Liver (tissue), 9 donors: ENCODE results near the gene UBE3C. TPM values are rescaled to one million over a fixed set of nuclear protein-coding genes. Genes with fewer than 3 reads are reported as not detected.

Source experiments
- DNase-seq: peaks from one replicate; pipeline ENCODE4 v3.0.0-alpha.2; 2017; ENCODE audit warnings: low spot score
- H3K27ac ChIP-seq, 2 donors: one replicate each; pipeline ENCODE4 v1.7.0; 2013; ENCODE audit warnings: inconsistent platforms in 2 of 2, low read length in 2 of 2, control low read depth in 1 of 2, low read depth in 1 of 2, mild to moderate bottlenecking in 1 of 2
- H3K27me3 ChIP-seq, 4 donors: one replicate each; pipeline versions ENCODE4 v1.6.1 to v1.7.0; 2013; ENCODE audit warnings: low read length in 3 of 4, inconsistent platforms in 1 of 4, mild to moderate bottlenecking in 1 of 4, moderate library complexity in 1 of 4; ENCODE audit not compliant: control insufficient read depth in 4 of 4, insufficient read depth in 4 of 4
- H3K36me3 ChIP-seq, 4 donors: one replicate each; pipeline versions ENCODE4 v1.6.1 to v1.7.0; 2013; ENCODE audit warnings: low read length in 3 of 4, mild to moderate bottlenecking in 3 of 4, low read depth in 1 of 4, moderate library complexity in 1 of 4; ENCODE audit not compliant: control insufficient read depth in 4 of 4, insufficient read depth in 3 of 4
- H3K4me1 ChIP-seq, 4 donors: one replicate each; pipeline versions ENCODE4 v1.6.1 to v1.7.0; 2013; ENCODE audit warnings: low read length in 3 of 4, mild to moderate bottlenecking in 3 of 4, moderate library complexity in 1 of 4; ENCODE audit not compliant: control insufficient read depth in 4 of 4, insufficient read depth in 4 of 4
- H3K4me3 ChIP-seq, 3 donors: one replicate each; pipeline versions ENCODE4 v1.6.1 to v1.7.0; 2013; ENCODE audit warnings: low read length in 3 of 3, control low read depth in 1 of 3, low read depth in 1 of 3, mild to moderate bottlenecking in 1 of 3
- H3K9ac ChIP-seq, 2 donors: one replicate each; pipeline ENCODE4 v1.7.0; 2013; ENCODE audit warnings: low read length in 2 of 2, mild to moderate bottlenecking in 2 of 2, moderate library complexity in 2 of 2, control low read depth in 1 of 2, low read depth in 1 of 2
- H3K9me3 ChIP-seq, 4 donors: one replicate each; pipeline versions ENCODE4 v1.6.1 to v1.7.0; 2013; ENCODE audit warnings: low read length in 3 of 4; ENCODE audit not compliant: control insufficient read depth in 4 of 4
- ATF3 ChIP-seq: IDR thresholded peaks from 2 replicates; pipeline ENCODE4 v1.6.1; 2016; ENCODE audit warnings: antibody characterized with exemption
- CTCF ChIP-seq: fragments of 150-350 bp; IDR thresholded peaks from 2 replicates; pipeline ENCODE4 v1.5.1; 2017; ENCODE audit warnings: improper control_type of control experiment, low read depth, low read length; ENCODE audit not compliant: missing input control
- EGR1 ChIP-seq, 2 donors: IDR thresholded peaks; 2 replicates each; pipeline ENCODE4 v1.6.1; 2016 to 2018; ENCODE audit warnings: antibody characterized with exemption in 2 of 2, low read depth in 2 of 2
- FOXA1 ChIP-seq: IDR thresholded peaks from 2 replicates; pipeline ENCODE4 v1.6.1; 2016; ENCODE audit warnings: antibody characterized with exemption
- FOXA2 ChIP-seq: IDR thresholded peaks from 2 replicates; pipeline ENCODE4 v1.6.1; 2016; ENCODE audit warnings: antibody characterized with exemption
- GABPA ChIP-seq, 2 donors: IDR thresholded peaks in 1 of 2; conservative IDR thresholded peaks in 1 of 2; 2 replicates each; pipeline ENCODE4 v1.6.1; 2016; ENCODE audit warnings: antibody characterized with exemption in 2 of 2, mild to moderate bottlenecking in 1 of 2, moderate library complexity in 1 of 2
- HNF4A ChIP-seq, 2 donors: conservative IDR thresholded peaks; 2 replicates each; pipeline ENCODE4 v1.6.1; 2016; ENCODE audit warnings: antibody characterized with exemption in 2 of 2, mild to moderate bottlenecking in 2 of 2
- HNF4G ChIP-seq: IDR thresholded peaks from 2 replicates; pipeline ENCODE4 v1.6.1; 2016; ENCODE audit warnings: antibody characterized with exemption
- JUND ChIP-seq, 2 donors: IDR thresholded peaks; 2 replicates each; pipeline ENCODE4 v1.6.1; 2016; ENCODE audit warnings: antibody characterized with exemption in 2 of 2
- MAX ChIP-seq: IDR thresholded peaks from 2 replicates; pipeline ENCODE4 v1.6.1; 2016; ENCODE audit warnings: antibody characterized with exemption
- NR2F2 ChIP-seq: IDR thresholded peaks from 2 replicates; pipeline ENCODE4 v1.6.1; 2016; ENCODE audit warnings: antibody characterized with exemption
- RAD21 ChIP-seq, 2 donors: IDR thresholded peaks; 2 replicates each; pipeline ENCODE4 v1.6.1; 2016; ENCODE audit warnings: antibody characterized with exemption in 2 of 2, mild to moderate bottlenecking in 2 of 2
- REST ChIP-seq: IDR thresholded peaks from 2 replicates; pipeline ENCODE4 v1.6.1; 2016; ENCODE audit warnings: antibody characterized with exemption, mild to moderate bottlenecking
- RXRA ChIP-seq, 2 donors: IDR thresholded peaks; 2 replicates each; pipeline ENCODE4 v1.6.1; 2017 to 2018; ENCODE audit warnings: antibody characterized with exemption in 2 of 2, mild to moderate bottlenecking in 1 of 2
- SP1 ChIP-seq: IDR thresholded peaks from 2 replicates; pipeline ENCODE4 v1.6.1; 2018; ENCODE audit warnings: antibody characterized with exemption, mild to moderate bottlenecking
- TAF1 ChIP-seq: conservative IDR thresholded peaks from 2 replicates; pipeline ENCODE4 v1.6.1; 2016; ENCODE audit warnings: antibody characterized with exemption, mild to moderate bottlenecking
- YY1 ChIP-seq: IDR thresholded peaks from 2 replicates; pipeline ENCODE4 v1.6.1; 2016; ENCODE audit warnings: antibody characterized with exemption, mild to moderate bottlenecking
- WGBS: extraction: QIAGEN DNeasy Blood & Tissue Kit; methylation state at CpG from one replicate; pipeline ENCODE4 v1.1.7; 2013; 5-methylcytosine and 5-hydroxymethylcytosine counted together
- polyA plus RNA-seq, 2 donors: library from polyadenylated mRNA; stranded (reverse) in 1 of 2; unstranded in 1 of 2; fragments of 200-250 nt in 1 of 2; fragments of >200 nt in 1 of 2; fragmentation: Nextera tagmentation in 1 of 2; extraction: Ambion mirVana in 1 of 2; gene quantifications; one replicate each; pipeline versions ENCODE4 v1.2.1 to v1.2.3, GENCODE V29; 2013 to 2015
- total RNA-seq, 2 donors: library from RNA; depleted of rRNA; stranded (reverse); fragments of >200 nt; gene quantifications; one replicate each; pipeline ENCODE4 v1.2.3, GENCODE V29; 2014
- TF ChIP-seq, protein P1 (sequence below): IDR thresholded peaks from 2 replicates; pipeline ENCODE4 v1.6.1; 2016; ENCODE audit warnings: antibody characterized with exemption
- donor health status: healthy.
- donor health status: healthy.
- donor health status: healthy.
- donor health status: healthy.
- donor health status: healthy.

The UBE3C gene
- total and polyA plus RNA-seq, 4 donors: 10.3 to 61.8 (median 33.9) TPM

DNA sequence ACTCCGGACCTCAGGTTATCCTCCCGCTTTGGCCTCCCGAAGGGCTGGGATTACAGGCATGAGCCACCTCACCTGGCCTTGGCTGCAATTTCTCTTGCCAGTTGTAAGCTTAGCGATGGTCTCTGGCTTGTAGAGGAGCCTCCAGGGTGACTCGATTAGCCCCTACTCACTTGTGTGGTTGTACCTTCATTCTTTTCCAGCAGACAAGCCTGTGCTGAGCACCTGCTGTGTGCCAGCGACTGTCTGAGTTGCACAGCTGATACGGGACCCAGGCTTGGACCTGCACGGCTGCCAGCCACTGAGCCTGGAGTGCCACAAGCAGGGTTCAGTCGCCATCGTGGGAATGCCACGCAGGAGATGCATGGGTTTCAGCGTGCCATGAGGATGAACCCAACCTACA, 156.0 kb downstream of the UBE3C start:
- no peak overlapping the region for H3K27ac ChIP-seq
- H3K4me3 ChIP-seq: no peak overlapping the region
- H3K27me3 ChIP-seq: no peaks in the 10 kb centered on the region
- 91% methylated on average over 12 of the region's 12 CpGs for WGBS
- no peaks in the 10 kb centered on the region for H3K36me3 ChIP-seq
- no peak for DNase-seq
- no peak for TF ChIP-seq RXRA (IDR thresholded peaks at IDR 0.05)
- no peak overlapping the region for H3K9ac ChIP-seq
- H3K9me3 ChIP-seq: no peaks in the 10 kb centered on the region
- no peaks in the 10 kb centered on the region for H3K4me1 ChIP-seq

DNA sequence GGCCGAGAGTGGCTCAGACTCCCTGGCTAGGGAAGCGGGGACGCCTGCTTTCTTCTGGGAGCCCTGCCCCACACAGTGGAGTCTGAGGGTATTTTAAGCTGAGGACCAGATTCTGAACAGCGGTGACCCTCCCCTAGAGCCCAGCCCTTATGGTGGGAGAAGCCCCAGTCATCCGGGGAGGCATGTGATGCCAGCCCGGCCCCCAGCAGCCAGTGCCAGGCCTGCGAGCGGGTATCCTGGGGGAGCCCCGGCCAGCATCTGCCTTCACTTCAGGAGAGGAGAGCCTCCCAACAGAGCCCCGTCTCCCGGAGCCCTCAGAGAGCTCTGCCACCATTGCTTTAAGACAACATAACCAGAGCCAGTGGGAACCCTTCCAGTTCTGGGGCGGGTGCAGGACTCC, 156.6 kb downstream of the UBE3C start:
- Histone ChIP-seq H3K27me3 (no peaks in the 10 kb centered on the region), H3K9ac (no peak overlapping the region), H3K9me3 (no peaks in the 10 kb centered on the region), H3K4me3 (no peak overlapping the region), H3K4me1 (no peaks in the 10 kb centered on the region), H3K27ac (no peak overlapping the region), H3K36me3 (no peaks in the 10 kb centered on the region)
- no peak for DNase-seq
- TF ChIP-seq YY1: no peak
- TF ChIP-seq ATF3: no peak
- no peak for TF ChIP-seq CTCF
- TF ChIP-seq HNF4G: no peak
- no peak for TF ChIP-seq REST
- no peak for TF ChIP-seq RAD21 (IDR thresholded peaks at IDR 0.05)
- TF ChIP-seq GABPA (IDR thresholded peaks at IDR 0.05 in 1 of 2, conservative IDR thresholded peaks at IDR 0.05 in 1 of 2): no peak
- TF ChIP-seq TAF1: no peak
- TF ChIP-seq MAX: no peak
- no peak for TF ChIP-seq HNF4A (conservative IDR thresholded peaks at IDR 0.05)
- no peak for TF ChIP-seq RXRA (IDR thresholded peaks at IDR 0.05)
- TF ChIP-seq, protein P1, sequence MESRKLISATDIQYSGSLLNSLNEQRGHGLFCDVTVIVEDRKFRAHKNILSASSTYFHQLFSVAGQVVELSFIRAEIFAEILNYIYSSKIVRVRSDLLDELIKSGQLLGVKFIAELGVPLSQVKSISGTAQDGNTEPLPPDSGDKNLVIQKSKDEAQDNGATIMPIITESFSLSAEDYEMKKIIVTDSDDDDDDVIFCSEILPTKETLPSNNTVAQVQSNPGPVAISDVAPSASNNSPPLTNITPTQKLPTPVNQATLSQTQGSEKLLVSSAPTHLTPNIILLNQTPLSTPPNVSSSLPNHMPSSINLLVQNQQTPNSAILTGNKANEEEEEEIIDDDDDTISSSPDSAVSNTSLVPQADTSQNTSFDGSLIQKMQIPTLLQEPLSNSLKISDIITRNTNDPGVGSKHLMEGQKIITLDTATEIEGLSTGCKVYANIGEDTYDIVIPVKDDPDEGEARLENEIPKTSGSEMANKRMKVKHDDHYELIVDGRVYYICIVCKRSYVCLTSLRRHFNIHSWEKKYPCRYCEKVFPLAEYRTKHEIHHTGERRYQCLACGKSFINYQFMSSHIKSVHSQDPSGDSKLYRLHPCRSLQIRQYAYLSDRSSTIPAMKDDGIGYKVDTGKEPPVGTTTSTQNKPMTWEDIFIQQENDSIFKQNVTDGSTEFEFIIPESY: no peak
- TF ChIP-seq FOXA2: no peak
- no peak for TF ChIP-seq FOXA1
- TF ChIP-seq SP1: no peak
- no peak for TF ChIP-seq JUND (IDR thresholded peaks at IDR 0.05)
- TF ChIP-seq EGR1 (IDR thresholded peaks at IDR 0.05; ENCODE audit: low read depth in 2 of 2): no peak
- TF ChIP-seq NR2F2: no peak
- 92% methylated on average over 12 of the region's 12 CpGs for WGBS
